GM21381 (cell line): ENCODE results near the gene ADAMTS7.
"Not testable (repeated sequence)": the region's sequence is repeated elsewhere in the genome, so short reads cannot be mapped to it uniquely, and the experiment has no call there.

Source experiments
- ATAC-seq: cut with Tn5 transposase; IDR thresholded peaks from one replicate; pipeline ENCODE4 v1.9.1; 2021; ENCODE audit warnings: mild to moderate bottlenecking, moderate library complexity; ENCODE audit not compliant: unreplicated experiment

The ADAMTS7 gene

GRCh38 chr15:78781381-78781780, 29.9 kb downstream of the ADAMTS7 start:
- not testable (repeated sequence) for ATAC-seq

DNA sequence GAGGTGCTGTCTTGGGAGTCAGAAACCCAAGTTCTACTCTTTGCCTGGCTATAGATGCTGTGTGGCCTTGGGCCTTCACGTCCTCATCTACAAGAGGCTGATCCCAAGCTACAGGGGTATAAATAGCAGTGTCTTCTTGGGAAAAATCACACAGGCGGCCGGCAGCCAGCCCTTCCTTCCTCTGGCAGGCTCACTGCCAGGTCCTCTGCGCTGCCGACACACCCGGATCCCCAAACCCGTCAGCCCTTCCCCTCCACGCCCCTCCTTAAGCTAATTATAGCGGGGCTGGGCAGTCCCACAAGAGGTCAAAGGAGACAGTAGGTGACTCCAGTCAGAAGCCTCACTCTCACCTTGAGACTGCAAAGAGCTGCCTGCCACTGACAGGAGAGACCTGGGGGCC, 31.3 kb downstream of the ADAMTS7 start:
- not testable (repeated sequence) for ATAC-seq

DNA sequence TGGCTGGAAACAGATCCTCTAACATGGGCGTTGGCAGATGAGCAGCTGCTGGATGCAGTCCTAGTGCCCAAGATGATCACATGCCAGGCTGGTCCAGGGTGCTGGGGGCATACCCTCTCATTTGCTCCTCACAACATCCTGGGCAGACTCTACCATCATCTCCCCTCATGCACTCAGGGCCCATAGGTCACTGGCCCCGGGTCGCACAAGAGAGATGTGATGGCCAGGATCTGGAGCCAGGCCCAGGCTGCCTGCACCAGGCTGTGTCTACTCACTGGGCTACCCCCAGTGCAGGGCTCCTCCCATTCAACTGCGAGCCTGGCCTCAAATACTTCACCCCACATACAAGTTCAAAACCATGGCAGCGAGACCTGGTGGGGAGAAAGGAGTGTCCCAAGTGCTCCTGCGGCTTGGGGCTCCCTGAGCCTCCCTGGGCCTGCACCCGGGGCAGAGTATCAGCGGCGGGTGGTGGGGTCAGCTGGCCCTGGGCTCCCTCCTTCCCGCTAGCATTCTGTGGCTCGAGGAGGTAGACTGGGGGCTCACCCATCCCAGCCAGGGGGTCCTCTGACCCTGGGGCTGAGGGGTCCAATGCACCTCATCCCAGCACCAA, 32.0 kb downstream of the ADAMTS7 start:
- ATAC-seq, result not testable (repeated sequence)

GRCh38 chr15:78778422-78778821, 32.8 kb downstream of the ADAMTS7 start:
- ATAC-seq, result no peak

GRCh38 chr15:78777953-78778345, 33.3 kb downstream of the ADAMTS7 start:
- not testable (repeated sequence) for ATAC-seq

DNA sequence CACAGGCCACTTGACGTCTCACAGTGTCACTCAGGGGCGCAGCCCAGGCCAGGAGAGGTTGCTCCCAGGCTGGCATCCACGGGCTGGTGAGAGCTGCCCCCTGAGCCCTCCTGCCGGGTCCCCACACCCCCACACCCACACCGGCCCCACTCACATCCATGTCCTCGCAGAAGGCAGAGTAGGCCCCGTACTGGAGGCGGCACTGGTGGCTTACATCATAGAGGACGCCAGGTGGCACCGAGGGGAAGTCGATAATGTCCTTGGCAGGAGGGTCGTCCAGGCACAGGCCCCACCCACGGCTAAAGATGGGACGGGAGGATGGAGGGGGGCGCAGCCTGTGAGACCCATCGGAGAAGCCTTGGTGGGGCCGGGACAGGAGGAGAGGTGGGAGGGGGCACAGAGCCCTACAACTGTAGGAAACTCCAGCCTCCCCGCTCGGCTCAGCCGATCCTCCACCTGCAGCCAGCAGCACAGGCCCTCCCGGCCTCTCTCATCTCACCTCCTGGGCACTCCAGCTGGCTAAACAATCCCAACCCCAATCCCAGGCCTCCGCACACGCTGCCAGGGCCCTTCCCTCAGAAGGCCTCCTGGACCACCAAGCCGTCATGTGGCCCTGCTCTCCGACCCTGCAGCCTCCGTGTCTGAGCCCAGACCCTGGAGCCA, 33.8 kb downstream of the ADAMTS7 start:
- not testable (repeated sequence) for ATAC-seq

DNA sequence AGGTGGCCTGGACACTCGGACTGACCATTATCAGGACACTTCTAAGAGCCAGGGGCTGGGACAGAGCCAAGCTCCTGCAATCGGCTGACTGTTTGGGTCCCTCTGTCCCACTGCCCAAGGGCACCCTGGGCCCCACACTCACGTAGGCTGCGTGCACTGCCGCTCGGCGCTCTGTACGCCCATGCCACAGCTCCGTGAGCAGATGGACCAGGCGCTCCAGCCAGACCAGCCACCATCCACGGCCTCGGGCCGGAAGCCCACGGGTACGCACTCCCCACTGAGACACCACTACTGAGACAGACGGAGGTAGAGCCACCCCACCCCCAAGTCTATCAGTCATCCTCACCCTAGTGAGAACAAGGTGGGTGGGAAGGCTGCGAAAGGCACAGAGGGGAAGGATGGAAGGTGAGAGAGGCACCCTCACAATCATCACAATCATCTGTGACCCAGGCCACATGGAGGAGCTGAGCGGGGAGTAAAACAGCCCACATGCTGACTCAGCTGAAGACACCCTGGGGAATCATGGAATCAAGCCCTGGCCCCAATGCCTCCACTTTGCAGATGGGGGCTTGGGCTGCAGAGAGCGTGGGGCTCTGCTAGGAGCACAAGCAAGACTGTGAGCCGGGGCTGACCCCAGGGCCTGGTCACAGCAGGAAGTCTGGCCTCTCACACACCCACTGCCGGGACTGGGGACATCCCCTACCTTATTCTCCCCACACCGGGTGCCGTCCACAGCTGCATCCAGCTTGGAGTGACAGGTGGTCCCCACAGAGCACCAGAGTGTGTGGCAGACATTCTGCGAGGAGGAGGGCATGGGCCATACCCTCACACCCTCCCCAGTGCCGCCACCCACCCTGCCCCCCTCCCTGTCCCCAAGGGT, 35.0 kb downstream of the ADAMTS7 start:
- not testable (repeated sequence) for ATAC-seq

DNA sequence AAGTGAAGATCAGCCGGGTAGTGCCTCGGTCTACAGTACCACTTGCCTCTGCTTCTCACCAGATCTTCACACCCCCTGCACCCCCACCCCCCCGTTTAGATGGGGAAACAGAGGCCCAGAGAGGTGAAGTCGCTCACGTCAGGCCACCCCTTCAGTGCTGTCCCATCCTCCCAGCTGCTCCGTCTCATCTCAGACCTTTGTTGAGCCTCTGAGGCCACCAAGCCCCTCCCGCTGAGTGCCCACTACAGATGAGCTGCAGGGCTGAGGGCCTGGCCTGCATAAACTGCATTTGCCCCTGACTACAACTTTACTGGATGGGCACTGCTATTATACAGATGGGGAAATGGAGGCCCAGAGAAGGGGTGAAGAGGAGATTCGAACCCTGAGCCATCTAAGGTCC, 35.8 kb downstream of the ADAMTS7 start:
- ATAC-seq, result no peak

GRCh38 chr15:78774451-78774990, 36.7 kb downstream of the ADAMTS7 start:
- ATAC-seq, result not testable (repeated sequence)

DNA sequence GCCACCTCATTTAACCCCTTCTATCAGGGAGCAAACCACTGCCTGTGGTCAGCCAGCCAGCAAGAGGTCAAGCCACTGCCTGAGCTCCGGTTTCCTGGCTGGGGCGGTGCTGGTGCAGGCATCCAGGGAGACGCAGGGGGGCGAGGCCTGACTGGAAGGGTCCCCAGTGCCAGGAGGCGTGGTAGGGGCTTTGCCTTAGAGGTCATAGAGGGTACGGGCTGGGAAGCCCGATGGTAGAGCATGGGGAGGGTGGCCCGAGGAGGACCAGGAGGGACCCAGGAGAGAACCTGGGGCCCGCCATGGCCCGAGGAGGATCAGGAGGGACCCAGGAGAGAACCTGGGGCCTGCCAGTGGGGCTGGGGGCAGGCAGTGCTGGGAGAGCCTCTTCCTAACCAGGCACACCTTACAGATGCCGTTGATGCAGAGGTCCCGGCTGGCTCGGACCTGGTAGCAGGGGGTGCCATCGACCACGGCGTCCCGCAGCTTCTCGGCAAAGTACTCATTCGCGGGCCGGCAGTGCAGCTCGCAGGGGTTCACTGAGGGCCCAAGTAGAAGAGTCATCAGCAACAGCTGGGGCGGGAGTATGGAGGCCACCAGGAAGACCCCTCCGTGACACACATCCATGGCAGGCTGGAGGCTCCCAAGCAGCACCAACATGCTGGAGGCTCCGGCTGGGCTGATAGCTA, 37.4 kb downstream of the ADAMTS7 start:
- not testable (repeated sequence) for ATAC-seq

GRCh38 chr15:78772738-78773137, 38.5 kb downstream of the ADAMTS7 start:
- ATAC-seq, result no peak

DNA sequence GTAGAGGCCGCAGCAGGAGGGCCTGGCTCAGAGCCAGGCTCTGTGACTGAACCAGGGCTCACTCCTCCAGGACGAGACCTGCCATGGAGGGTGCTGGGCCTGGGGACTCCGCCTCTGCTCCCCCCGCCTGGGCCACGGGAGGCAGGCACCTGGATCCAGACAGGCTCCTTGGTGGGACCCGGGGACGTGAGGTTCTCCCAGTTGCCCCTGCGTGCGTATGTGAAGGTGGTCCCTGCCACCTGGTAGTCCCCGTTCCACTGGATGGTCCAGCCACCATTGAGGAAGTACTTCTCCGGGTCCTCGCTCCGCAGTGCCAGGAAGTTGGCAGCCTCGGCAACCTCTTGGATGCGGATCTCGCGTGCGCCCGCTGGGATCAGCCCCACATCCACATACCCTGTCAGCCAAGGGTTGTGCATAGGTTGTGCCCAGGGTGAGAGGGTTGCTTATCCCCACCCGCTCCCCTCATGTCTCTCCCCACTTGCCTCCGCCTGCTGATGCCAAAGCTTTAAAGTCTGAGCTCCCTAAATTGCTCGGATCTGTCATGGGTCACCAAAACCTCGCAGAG, 39.7 kb downstream of the ADAMTS7 start:
- not testable (repeated sequence) for ATAC-seq

GRCh38 chr15:78771020-78771419, 40.2 kb downstream of the ADAMTS7 start:
- ATAC-seq, result not testable (repeated sequence)

- not testable (repeated sequence) for ATAC-seq
Observed at GRCh38 chr15:78769473-78770225, 41.6 kb downstream of the ADAMTS7 start.

- no peak for ATAC-seq
Observed at GRCh38 chr15:78768531-78769408, 42.5 kb downstream of the ADAMTS7 start.

- ATAC-seq, result no peak
Observed at GRCh38 chr15:78768096-78768495, 43.2 kb downstream of the ADAMTS7 start.

GRCh38 chr15:78767331-78767951, 43.8 kb downstream of the ADAMTS7 start:
- no peak for ATAC-seq

DNA sequence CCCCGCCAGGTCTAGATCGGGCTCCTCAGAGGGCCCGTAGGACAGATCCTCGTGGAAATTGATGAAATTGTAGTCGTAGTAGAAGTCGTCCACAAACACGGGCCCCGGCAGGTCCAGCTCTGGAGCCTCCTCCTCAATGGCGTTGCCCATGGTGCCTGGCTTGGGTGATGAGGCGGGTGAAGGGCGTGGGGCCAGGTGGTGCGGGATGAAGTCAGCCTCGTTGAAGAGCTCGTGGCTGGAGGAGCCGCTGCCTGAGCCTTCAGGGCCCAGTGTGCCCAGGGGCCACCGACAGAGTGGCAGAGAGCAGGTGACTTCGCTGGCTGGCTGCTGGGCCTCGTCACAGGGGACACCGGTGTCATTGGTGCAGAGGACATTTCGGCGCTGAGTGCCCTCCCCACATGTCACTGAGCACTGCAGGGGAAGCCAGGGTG, 44.6 kb downstream of the ADAMTS7 start:
- not testable (repeated sequence) for ATAC-seq
